Measurements from ENCODE around the gene FKBP7.

The FKBP7 gene

DNA sequence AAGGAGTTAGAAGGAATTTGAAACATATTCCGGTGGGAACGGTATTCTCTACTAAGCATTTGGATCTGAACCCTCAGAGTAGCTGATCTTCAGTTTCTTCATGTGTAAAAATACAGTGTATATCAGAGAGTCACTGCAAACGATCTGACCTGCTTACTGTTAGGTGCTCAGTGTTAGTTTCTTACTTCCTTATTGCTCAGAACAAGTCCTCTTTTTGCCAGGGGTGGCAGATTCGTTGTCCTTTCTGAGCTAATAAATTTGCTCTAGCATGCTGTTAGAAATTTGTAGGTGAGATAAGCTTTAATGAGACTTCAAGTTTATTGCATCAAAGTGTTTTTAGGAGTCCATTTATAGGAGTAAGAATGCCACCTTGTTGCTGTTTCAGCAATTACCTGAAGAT lies 17.6 kb upstream of the FKBP7 start:
- Histone ChIP-seq H3K9me3 (ENCODE audit: insufficient read depth, low read length, severe bottlenecking) (no peaks in the 10 kb centered on the region), H3K4me1 (ENCODE audit: insufficient read depth, low read length) (no peaks in the 10 kb centered on the region), H4K20me1 (ENCODE audit: insufficient read depth, low read length) (no peaks in the 10 kb centered on the region), H3K27me3 (ENCODE audit: insufficient read depth, low read length, poor library complexity) (no peaks in the 10 kb centered on the region), H3K36me3 (ENCODE audit: insufficient read depth, low read length) (peaks cover 85% of the 10 kb centered on the region), H3K4me3 (ENCODE audit: low read depth in 1 of 2, low read length in 2 of 2) (no peak overlapping the region), H3K4me2 (ENCODE audit: insufficient read depth, low read length) (no peak overlapping the region), H3K79me2 (ENCODE audit: insufficient read depth, low read length) (no peaks in the 10 kb centered on the region), H3K9ac (ENCODE audit: low read depth, low read length) (no peak overlapping the region), H3K27ac (ENCODE audit: low read length) (no peak overlapping the region), H2AFZ (ENCODE audit: low read depth, low read length) (no peak overlapping the region)
- no peak for TF ChIP-seq CTCF (IDR thresholded peaks at IDR 0.05; ENCODE audit: borderline replicate concordance, extremely low read depth, low read length, poor library complexity, severe bottlenecking)
- no peak for TF ChIP-seq EZH2 (IDR thresholded peaks at IDR 0.05; ENCODE audit: borderline replicate concordance, low read depth, low read length, severe bottlenecking)
- ATAC-seq (ENCODE audit: insufficient read depth, low read depth) (no peak), DNase-seq (no peak)

DNA sequence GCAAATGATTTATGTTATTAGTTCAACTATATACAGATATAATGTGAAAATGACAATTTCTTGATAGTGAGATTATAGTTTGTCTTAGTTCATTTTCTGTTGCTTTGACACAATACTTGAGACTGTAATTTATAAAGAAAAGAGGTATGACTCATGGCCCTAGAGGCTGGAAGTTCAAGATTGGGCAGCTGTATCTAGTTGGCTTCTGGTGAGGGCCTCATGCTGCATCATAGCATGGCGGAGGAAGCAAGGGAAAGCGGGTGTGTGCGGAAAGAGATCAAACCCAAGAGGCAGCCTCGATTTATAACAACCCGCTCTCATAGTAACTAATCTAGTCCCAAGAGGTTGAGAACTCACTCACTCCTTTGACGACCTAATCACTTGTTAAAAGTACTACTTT lies 13.2 kb upstream of the FKBP7 start:
- Histone ChIP-seq H4K20me1 (ENCODE audit: insufficient read depth, low read length) (peaks cover 2% of the 10 kb centered on the region; the same call in 1 of the 2 replicates), H3K9me3 (ENCODE audit: insufficient read depth, low read length, severe bottlenecking) (no peaks in the 10 kb centered on the region), H3K4me2 (ENCODE audit: insufficient read depth, low read length) (no peak overlapping the region), H3K9ac (ENCODE audit: low read depth, low read length) (no peak overlapping the region), H3K27ac (ENCODE audit: low read length) (no peak overlapping the region), H2AFZ (ENCODE audit: low read depth, low read length) (no peak overlapping the region), H3K4me1 (ENCODE audit: insufficient read depth, low read length) (no peaks in the 10 kb centered on the region), H3K4me3 (ENCODE audit: low read depth in 1 of 2, low read length in 2 of 2) (no peak overlapping the region), H3K36me3 (ENCODE audit: insufficient read depth, low read length) (peaks cover 77% of the 10 kb centered on the region), H3K79me2 (ENCODE audit: insufficient read depth, low read length) (peaks cover 21% of the 10 kb centered on the region), H3K27me3 (ENCODE audit: insufficient read depth, low read length, poor library complexity) (no peaks in the 10 kb centered on the region)
- DNase-seq (no peak), ATAC-seq (ENCODE audit: insufficient read depth, low read depth) (no peak)
- no peak for TF ChIP-seq CTCF (IDR thresholded peaks at IDR 0.05; ENCODE audit: borderline replicate concordance, extremely low read depth, low read length, poor library complexity, severe bottlenecking)
- TF ChIP-seq EZH2 (IDR thresholded peaks at IDR 0.05; ENCODE audit: borderline replicate concordance, low read depth, low read length, severe bottlenecking) = no peak

DNA sequence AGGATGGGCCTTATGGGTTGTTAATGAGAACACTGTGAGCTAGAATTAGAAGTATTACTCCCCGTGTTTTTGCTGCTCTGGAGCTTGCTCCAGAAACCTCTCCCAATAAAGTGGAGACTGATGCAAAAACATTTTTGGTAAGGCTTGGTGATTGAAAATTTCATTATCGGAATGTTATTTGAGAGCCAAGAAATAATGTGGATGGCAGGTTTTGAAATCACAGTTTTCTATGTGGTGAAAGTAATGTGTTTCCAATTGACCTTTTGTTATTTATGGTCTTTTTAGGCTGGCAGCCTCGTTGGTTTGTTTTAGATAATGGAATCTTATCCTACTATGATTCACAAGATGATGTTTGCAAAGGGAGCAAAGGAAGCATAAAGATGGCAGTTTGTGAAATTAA lies 7.0 kb upstream of the FKBP7 start:
- no peak overlapping the region for H3K4me3 ChIP-seq (ENCODE audit: low read depth in 1 of 2, low read length in 2 of 2)
- no peaks in the 10 kb centered on the region for H3K27me3 ChIP-seq (ENCODE audit: insufficient read depth, low read length, poor library complexity)
- peaks cover 37% of the 10 kb centered on the region for H3K4me1 ChIP-seq (ENCODE audit: insufficient read depth, low read length)
- H3K4me2 ChIP-seq (ENCODE audit: insufficient read depth, low read length) = no peak overlapping the region
- H2AFZ ChIP-seq (ENCODE audit: low read depth, low read length) = no peak overlapping the region
- peaks cover 83% of the 10 kb centered on the region for H3K79me2 ChIP-seq (ENCODE audit: insufficient read depth, low read length)
- peaks cover 37% of the 10 kb centered on the region for H3K36me3 ChIP-seq (ENCODE audit: insufficient read depth, low read length)
- no peak for DNase-seq
- no peak for TF ChIP-seq EZH2 (IDR thresholded peaks at IDR 0.05; ENCODE audit: borderline replicate concordance, low read depth, low read length, severe bottlenecking)
- no peaks in the 10 kb centered on the region for H3K9me3 ChIP-seq (ENCODE audit: insufficient read depth, low read length, severe bottlenecking)
- H3K27ac ChIP-seq (ENCODE audit: low read length) = no peak overlapping the region
- ATAC-seq (ENCODE audit: insufficient read depth, low read depth) = no peak
- H3K9ac ChIP-seq (ENCODE audit: low read depth, low read length) = no peak overlapping the region
- peaks cover 15% of the 10 kb centered on the region; the same call in 1 of the 2 replicates for H4K20me1 ChIP-seq (ENCODE audit: insufficient read depth, low read length)

GRCh38 chr2:178484245-178485041 lies 6.0 kb upstream of the FKBP7 start:
- TF ChIP-seq EZH2 (IDR thresholded peaks at IDR 0.05; ENCODE audit: borderline replicate concordance, low read depth, low read length, severe bottlenecking) (no peak), CTCF (IDR thresholded peaks at IDR 0.05; ENCODE audit: borderline replicate concordance, extremely low read depth, low read length, poor library complexity, severe bottlenecking) (no peak)
- Histone ChIP-seq H3K4me2 (ENCODE audit: insufficient read depth, low read length) (peak overlapping the region; percentile 42; the same call in 1 of the 2 replicates), H4K20me1 (ENCODE audit: insufficient read depth, low read length) (peaks cover 13% of the 10 kb centered on the region; the same call in 1 of the 2 replicates), H2AFZ (ENCODE audit: low read depth, low read length) (no peak overlapping the region), H3K9ac (ENCODE audit: low read depth, low read length) (no peak overlapping the region), H3K79me2 (ENCODE audit: insufficient read depth, low read length) (peaks cover 84% of the 10 kb centered on the region), H3K27ac (ENCODE audit: low read length) (no peak overlapping the region), H3K4me3 (ENCODE audit: low read depth in 1 of 2, low read length in 2 of 2) (no peak overlapping the region), H3K9me3 (ENCODE audit: insufficient read depth, low read length, severe bottlenecking) (no peaks in the 10 kb centered on the region), H3K4me1 (ENCODE audit: insufficient read depth, low read length) (peaks cover 44% of the 10 kb centered on the region), H3K36me3 (ENCODE audit: insufficient read depth, low read length) (peaks cover 28% of the 10 kb centered on the region), H3K27me3 (ENCODE audit: insufficient read depth, low read length, poor library complexity) (no peaks in the 10 kb centered on the region)
- DNase-seq (no peak), ATAC-seq (ENCODE audit: insufficient read depth, low read depth) (no peak)

All from DND-41 (cell line).